Ovary (tissue), 9 donors: ENCODE data around the gene FOXD2. TPM values are rescaled to one million over a fixed set of nuclear protein-coding genes. Genes with fewer than 3 reads are reported as not detected.

Experiments
- DNase-seq, 5 donors: peaks; one replicate each; pipeline ENCODE4 v3.0.0-alpha.2; 2019 to 2020
- H3K27ac ChIP-seq, 2 donors: fragments of 200-600 bp; one replicate each; pipeline versions ENCODE4 v1.5.1 to v1.8.0; 2019 to 2022
- H3K27me3 ChIP-seq: fragments of 200-600 bp; one replicate; pipeline ENCODE4 v1.8.0; 2022
- H3K36me3 ChIP-seq: fragments of 200-600 bp; sonication (generic); one replicate; pipeline ENCODE4 v1.5.1; 2019
- H3K4me1 ChIP-seq: one replicate; pipeline ENCODE4 v1.8.1; 2013; ENCODE audit warnings: mild to moderate bottlenecking, moderate library complexity; ENCODE audit not compliant: insufficient read depth
- H3K4me3 ChIP-seq: fragments of 200-600 bp; sonication (generic); one replicate; pipeline ENCODE4 v1.5.1; 2017
- H3K9me3 ChIP-seq, 2 donors: fragments of 200-600 bp in 1 of 2; sonication (generic) in 1 of 2; one replicate each; pipeline versions ENCODE4 v1.5.1 to v1.8.1; 2013 to 2019; ENCODE audit warnings: mild to moderate bottlenecking in 1 of 2, moderate library complexity in 1 of 2
- EP300 ChIP-seq: sonication (generic); formaldehyde crosslinking; IDR thresholded peaks from one replicate; pipeline ENCODE4 v1.6.1; 2017; ENCODE audit warnings: antibody characterized with exemption
- POLR2A ChIP-seq: fragments of 450-650 bp; IDR thresholded peaks from one replicate; pipeline ENCODE4 v1.6.1; 2017; ENCODE audit warnings: antibody characterized with exemption, mild to moderate bottlenecking, moderate library complexity
- WGBS, 3 donors: extraction: QIAGEN DNeasy Blood & Tissue Kit in 1 of 3; methylation state at CpG; one replicate each; pipeline versions ENCODE4 v1.1.5 to v1.1.7; 2013 to 2017; 5-methylcytosine and 5-hydroxymethylcytosine counted together
- intact Hi-C, 4 donors: fragments of 100-400 bp; cut with DNase I; formaldehyde crosslinking; loops; one replicate each; pipeline versions ENCODE4 v1.11.0 to v1.15.1; 2022 to 2023
- polyA plus RNA-seq, 2 donors: library from polyadenylated mRNA; stranded (reverse); fragments of 200-250 nt in 1 of 2; fragments of 350-450 nt in 1 of 2; fragmentation: Illumina TruSeq in 1 of 2; extraction: RNeasy Lipid Tissue Mini Kit (QIAGEN cat#74804) in 1 of 2; gene quantifications; one replicate each; pipeline ENCODE4 v1.2.3, GENCODE V29; 2013 to 2014
- total RNA-seq, 7 donors: library from RNA; depleted of rRNA in 2 of 7; stranded (reverse); fragments of >200 nt in 2 of 7; fragmentation: NEBNext Ultra II Directional in 3 of 7; extraction: Animal tissue kit (Norgen Biotek cat#: 25700) in 3 of 7; gene quantifications; one replicate each; pipeline versions ENCODE4 v1.1.0 to v1.2.4, GENCODE V29; 2016 to 2023
- TF ChIP-seq, protein P1 (sequence below), 3 donors: fragments of 450-650 bp in 2 of 3; fragments of 200-600 bp in 1 of 3; IDR thresholded peaks; one replicate each; pipeline versions ENCODE4 v1.5.1 to v1.8.0; 2016 to 2022; ENCODE audit warnings: antibody characterized with exemption in 3 of 3, mild to moderate bottlenecking in 1 of 3
- donor health status: DM: no; HTN: no; CAD: no; lungs with moderate emphysema.
- donor health status: DM: no; HTN: no; CAD: no.
- donor health status: Bipolar disorder and iron deficiency.
- donor health status: DM: yes; HTN: yes; CAD: no.
- donor health status: DM: no; HTN: no; CAD: no.
- donor health status: DM: yes; HTN: yes; CAD: no.

FOXD2 gene
- total and polyA plus RNA-seq, 9 donors = 0.05 to 0.18 (median 0.09) TPM; not detected in 3

DNA sequence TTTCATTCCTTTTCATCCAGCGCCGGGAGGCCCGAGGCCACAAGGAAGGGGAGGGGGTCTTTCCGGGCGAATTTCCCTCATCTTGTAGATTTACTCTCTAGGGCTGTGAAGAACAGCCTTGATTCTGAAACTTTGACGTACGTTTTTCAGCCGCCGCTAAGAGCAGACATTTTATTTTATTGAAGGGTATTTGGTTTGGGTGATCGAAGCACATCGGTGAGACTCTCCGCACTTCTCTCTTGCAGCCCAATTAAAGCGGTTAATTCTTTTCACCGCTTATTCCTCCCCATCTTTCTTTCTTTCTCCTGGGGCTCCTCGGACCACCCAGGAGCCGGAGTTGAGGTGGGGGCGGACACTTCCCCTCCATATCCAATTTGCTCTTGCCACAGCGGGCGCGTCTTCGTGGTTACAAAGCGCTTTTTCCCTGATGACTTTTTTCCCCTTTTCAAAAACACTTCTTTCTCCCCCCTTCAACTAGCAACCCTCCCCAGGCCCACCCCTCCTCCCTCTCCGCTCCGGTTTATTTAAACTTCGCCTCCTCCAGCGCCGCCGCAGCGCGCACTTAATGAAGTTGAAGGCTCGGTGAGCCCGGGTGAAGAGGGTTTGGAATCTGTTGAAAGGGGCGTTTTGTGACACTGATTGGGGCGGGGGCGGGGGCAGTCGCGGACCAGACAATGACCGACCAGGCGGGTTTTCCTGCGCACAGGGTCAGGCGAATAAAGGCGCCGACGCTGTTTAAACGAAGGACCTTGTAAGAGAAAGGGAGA is 5.9 kb downstream of the FOXD2 start:
- 12 to 18% (median 13%) methylated on average over 45 of the region's 45 CpGs for WGBS, 3 donors
- Histone ChIP-seq H3K4me1 (no peaks in the 10 kb centered on the region), H3K9me3 (no peaks in the 10 kb centered on the region), H3K27me3 (no peaks in the 10 kb centered on the region), H3K36me3 (no peaks in the 10 kb centered on the region), H3K27ac (no peak overlapping the region), H3K4me3 (no peak overlapping the region)
- DNase-seq = no peak
- TF ChIP-seq EP300 = no peak
- no peak for TF ChIP-seq POLR2A
- TF ChIP-seq, protein P1, sequence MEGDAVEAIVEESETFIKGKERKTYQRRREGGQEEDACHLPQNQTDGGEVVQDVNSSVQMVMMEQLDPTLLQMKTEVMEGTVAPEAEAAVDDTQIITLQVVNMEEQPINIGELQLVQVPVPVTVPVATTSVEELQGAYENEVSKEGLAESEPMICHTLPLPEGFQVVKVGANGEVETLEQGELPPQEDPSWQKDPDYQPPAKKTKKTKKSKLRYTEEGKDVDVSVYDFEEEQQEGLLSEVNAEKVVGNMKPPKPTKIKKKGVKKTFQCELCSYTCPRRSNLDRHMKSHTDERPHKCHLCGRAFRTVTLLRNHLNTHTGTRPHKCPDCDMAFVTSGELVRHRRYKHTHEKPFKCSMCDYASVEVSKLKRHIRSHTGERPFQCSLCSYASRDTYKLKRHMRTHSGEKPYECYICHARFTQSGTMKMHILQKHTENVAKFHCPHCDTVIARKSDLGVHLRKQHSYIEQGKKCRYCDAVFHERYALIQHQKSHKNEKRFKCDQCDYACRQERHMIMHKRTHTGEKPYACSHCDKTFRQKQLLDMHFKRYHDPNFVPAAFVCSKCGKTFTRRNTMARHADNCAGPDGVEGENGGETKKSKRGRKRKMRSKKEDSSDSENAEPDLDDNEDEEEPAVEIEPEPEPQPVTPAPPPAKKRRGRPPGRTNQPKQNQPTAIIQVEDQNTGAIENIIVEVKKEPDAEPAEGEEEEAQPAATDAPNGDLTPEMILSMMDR (IDR thresholded peaks at IDR 0.05) = no peak
- intact Hi-C loops = no loop called here

DNA sequence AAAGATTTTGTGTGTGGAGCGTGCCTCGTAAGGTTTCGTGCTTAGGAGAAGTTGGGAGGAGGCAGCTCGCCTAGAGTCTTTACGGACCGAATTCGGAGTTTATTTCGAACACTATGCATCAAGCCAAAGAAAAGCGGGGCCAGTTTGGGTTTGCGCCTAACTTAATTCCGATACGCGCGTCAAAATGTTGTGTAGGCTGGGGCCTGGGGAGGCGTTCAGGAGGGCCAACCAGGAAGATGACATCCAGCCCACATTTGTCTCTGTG is 6.4 kb downstream of the FOXD2 start:
- intact Hi-C loops = no loop called here
- Histone ChIP-seq H3K4me3 (no peak overlapping the region), H3K27ac (no peak overlapping the region), H3K4me1 (no peaks in the 10 kb centered on the region), H3K9me3 (no peaks in the 10 kb centered on the region), H3K36me3 (no peaks in the 10 kb centered on the region), H3K27me3 (no peaks in the 10 kb centered on the region)
- TF ChIP-seq POLR2A = no peak
- no peak for TF ChIP-seq EP300
- TF ChIP-seq, protein P1 (IDR thresholded peaks at IDR 0.05) = no peak
- DNase-seq = no peak
- 8 to 10% (median 9%) methylated on average over 15 of the region's 15 CpGs for WGBS, 3 donors

DNA sequence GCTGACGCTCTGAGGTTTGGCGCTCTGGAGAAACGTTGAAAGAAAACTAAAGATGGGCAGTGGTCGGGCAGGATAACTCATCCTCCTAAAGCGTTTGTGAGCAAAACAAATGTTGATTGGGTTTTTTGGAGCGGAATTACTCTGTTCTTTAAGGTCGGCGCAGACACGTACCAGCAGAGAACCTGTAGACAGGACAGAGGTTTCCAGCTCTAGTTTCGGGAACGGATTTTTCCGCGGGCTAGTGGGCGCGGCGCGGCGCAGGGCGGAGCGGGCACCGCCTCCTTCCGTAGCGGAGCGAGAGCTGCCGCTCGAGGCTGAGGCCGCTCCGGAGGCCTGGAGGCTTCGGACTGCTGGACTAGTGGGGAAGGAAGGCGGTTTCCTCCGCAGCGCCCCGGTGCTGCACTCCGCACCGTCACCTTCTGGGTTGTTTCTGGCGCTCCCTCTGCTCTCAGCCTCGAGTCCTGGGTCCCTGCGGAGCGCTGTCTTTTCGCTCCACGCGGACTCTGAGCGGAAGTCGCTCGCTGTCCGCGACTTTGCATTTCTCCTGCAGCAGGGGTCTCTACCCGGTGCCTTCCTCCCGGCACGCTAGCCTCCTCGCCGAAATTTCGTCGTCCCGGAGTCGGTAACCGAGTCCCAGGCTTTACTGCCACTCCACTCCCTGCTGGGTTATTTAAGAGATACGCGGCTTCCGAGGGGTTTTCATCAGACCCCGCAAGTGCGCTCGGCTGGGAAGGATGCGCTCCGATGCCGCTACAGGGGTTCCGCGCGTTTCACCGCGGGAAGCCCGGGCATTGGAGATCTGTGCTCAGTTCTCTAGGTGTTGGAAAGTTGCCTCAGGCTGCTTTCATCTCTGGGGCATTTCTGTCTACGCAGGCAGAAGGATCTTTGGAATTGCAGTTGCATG is 7.0 kb downstream of the FOXD2 start:
- intact Hi-C loops = no loop called here
- no peak overlapping the region for H3K27ac ChIP-seq
- TF ChIP-seq, protein P1 (IDR thresholded peaks at IDR 0.05) = no peak
- TF ChIP-seq EP300 (no peak), POLR2A (no peak)
- DNase-seq = no peak
- no peaks in the 10 kb centered on the region for H3K27me3 ChIP-seq
- H3K36me3 ChIP-seq = no peaks in the 10 kb centered on the region
- H3K4me3 ChIP-seq = peak overlapping the region; percentile 16
- WGBS, 3 donors = 3 to 5% (median 4%) methylated on average over 55 to 73 of the region's 73 CpGs
- H3K9me3 ChIP-seq = no peaks in the 10 kb centered on the region
- no peaks in the 10 kb centered on the region for H3K4me1 ChIP-seq

DNA sequence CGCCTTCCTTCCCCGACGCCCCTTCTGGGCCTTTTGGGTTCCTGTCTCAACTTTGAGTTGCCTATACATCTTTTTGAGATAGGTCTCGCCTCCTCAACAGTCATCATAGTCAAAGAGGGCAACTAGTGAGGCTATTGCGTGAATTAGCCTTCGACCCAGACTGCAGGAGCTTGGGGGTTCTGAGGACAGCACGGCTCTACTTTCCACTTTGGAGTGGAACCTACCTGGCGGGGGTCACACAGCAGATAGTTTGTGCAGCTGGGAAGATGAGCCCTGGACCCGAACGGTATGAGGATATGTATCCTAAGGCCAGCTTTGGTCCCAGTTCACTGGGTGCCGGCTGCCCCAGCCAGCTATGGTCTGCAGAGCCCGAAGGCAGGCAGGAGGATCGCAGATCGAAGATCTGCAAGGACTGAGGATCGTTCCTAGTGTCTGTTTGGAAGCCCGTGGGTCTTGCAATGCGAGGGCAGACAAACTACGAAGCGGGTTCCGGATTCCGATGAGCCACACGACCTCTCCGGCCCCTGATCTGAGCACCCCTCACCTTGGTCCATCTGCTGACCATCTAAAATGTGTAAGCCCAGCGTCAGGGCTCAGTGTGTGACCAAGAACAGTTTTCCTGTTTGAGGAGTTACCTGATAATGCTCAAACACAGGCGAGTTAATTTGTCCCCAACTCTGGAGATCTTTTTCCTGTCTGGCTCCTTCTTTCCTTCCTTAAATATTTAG is 8.1 kb downstream of the FOXD2 start:
- TF ChIP-seq, protein P1 (IDR thresholded peaks at IDR 0.05) = no peak
- no peak for TF ChIP-seq POLR2A
- H3K4me1 ChIP-seq = no peaks in the 10 kb centered on the region
- H3K27ac ChIP-seq = no peak overlapping the region
- H3K9me3 ChIP-seq = no peaks in the 10 kb centered on the region
- no peaks in the 10 kb centered on the region for H3K27me3 ChIP-seq
- H3K36me3 ChIP-seq = no peaks in the 10 kb centered on the region
- intact Hi-C loops = no loop called here
- no peak for DNase-seq
- WGBS, 3 donors = 17 to 38% (median 21%) methylated on average over 25 of the region's 25 CpGs
- H3K4me3 ChIP-seq = no peak overlapping the region
